Measurements from ENCODE around the gene POU2AF1. TPM values are rescaled to one million over a fixed set of nuclear protein-coding genes. Genes with fewer than 3 reads are reported as not detected.

POU2AF1 gene
- polyA plus RNA-seq, 1 donor from 2014 or later = not detected

- no peaks in the 10 kb centered on the region for H3K27me3 ChIP-seq (ENCODE audit: insufficient read depth, low read depth, low read length)
- no peaks in the 10 kb centered on the region for H3K36me3 ChIP-seq (ENCODE audit: insufficient read depth, low read length)
- no peaks in the 10 kb centered on the region for H4K20me1 ChIP-seq (ENCODE audit: insufficient read depth)
- H3F3A ChIP-seq (ENCODE audit: insufficient read depth, low read length, poor library complexity, severe bottlenecking) = no peaks in the 10 kb centered on the region
- H3K4me3 ChIP-seq (ENCODE audit: low read length) = no peak overlapping the region
- H3K9ac ChIP-seq (ENCODE audit: low read length) = no peak overlapping the region
- no peak for TF ChIP-seq CTCF (IDR thresholded peaks at IDR 0.05; ENCODE audit: poor library complexity, severe bottlenecking)
- no peak for TF ChIP-seq REST (IDR thresholded peaks at IDR 0.05; ENCODE audit: borderline replicate concordance)
- no peak for TF ChIP-seq EP300 (conservative IDR thresholded peaks at IDR 0.05; ENCODE audit: poor library complexity, severe bottlenecking)
- no peak overlapping the region for H2AFZ ChIP-seq (ENCODE audit: low read depth, low read length)
- H3K27ac ChIP-seq (ENCODE audit: low read length) = no peak overlapping the region
- no peak overlapping the region for H3K4me2 ChIP-seq (ENCODE audit: low read length)
- H3K9me2 ChIP-seq (ENCODE audit: insufficient read depth, low read length) = no peaks in the 10 kb centered on the region
- no peaks in the 10 kb centered on the region for H3K79me2 ChIP-seq (replicated peaks; ENCODE audit: insufficient read depth, low read length)
- no peaks in the 10 kb centered on the region for H3K9me3 ChIP-seq (ENCODE audit: low read length)
Measured at GRCh38 chr11:111379602-111380136, 594 bp upstream of the POU2AF1 start.

- TF ChIP-seq POLR2AphosphoS5 (IDR thresholded peaks at IDR 0.05) = no peak
- no peak for TF ChIP-seq TAF1 (IDR thresholded peaks at IDR 0.05; ENCODE audit: low read depth)
- TF ChIP-seq MXI1 (conservative IDR thresholded peaks at IDR 0.05; ENCODE audit: poor library complexity, severe bottlenecking) = no peak
- TF ChIP-seq EZH2 (IDR thresholded peaks at IDR 0.05; ENCODE audit: borderline replicate concordance, insufficient read depth, low read length, poor library complexity, severe bottlenecking) = no peak
- TF ChIP-seq REST (IDR thresholded peaks at IDR 0.05; ENCODE audit: borderline replicate concordance) = no peak
- no peak for TF ChIP-seq SMC3 (conservative IDR thresholded peaks at IDR 0.05; ENCODE audit: poor library complexity)
- no peak for TF ChIP-seq CTCF (IDR thresholded peaks at IDR 0.05; ENCODE audit: poor library complexity, severe bottlenecking)
- TF ChIP-seq EP300 (conservative IDR thresholded peaks at IDR 0.05; ENCODE audit: poor library complexity, severe bottlenecking) = no peak
- no peak for TF ChIP-seq RAD21 (conservative IDR thresholded peaks at IDR 0.05)
- H4K20me1 ChIP-seq (ENCODE audit: insufficient read depth) = no peaks in the 10 kb centered on the region
Measured at GRCh38 chr11:111378185-111378860, 752 bp downstream of the POU2AF1 start.

More at GRCh38 chr11:111378185-111378860, 752 bp downstream of the POU2AF1 start:
- Histone ChIP-seq H3K4me3 (ENCODE audit: low read length) (no peak overlapping the region), H3K4me2 (ENCODE audit: low read length) (no peak overlapping the region), H3K27ac (ENCODE audit: low read length) (no peak overlapping the region), H3K27me3 (ENCODE audit: insufficient read depth, low read depth, low read length) (no peaks in the 10 kb centered on the region), H3K9ac (ENCODE audit: low read length) (no peak overlapping the region), H3F3A (ENCODE audit: insufficient read depth, low read length, poor library complexity, severe bottlenecking) (no peaks in the 10 kb centered on the region), H3K9me3 (ENCODE audit: low read length) (no peaks in the 10 kb centered on the region), H2AFZ (ENCODE audit: low read depth, low read length) (no peak overlapping the region), H3K9me2 (ENCODE audit: insufficient read depth, low read length) (no peaks in the 10 kb centered on the region), H3K36me3 (ENCODE audit: insufficient read depth, low read length) (no peaks in the 10 kb centered on the region), H3K79me2 (replicated peaks; ENCODE audit: insufficient read depth, low read length) (no peaks in the 10 kb centered on the region)
